Measurements from ENCODE around the gene ZNF649.

ZNF649 gene

DNA sequence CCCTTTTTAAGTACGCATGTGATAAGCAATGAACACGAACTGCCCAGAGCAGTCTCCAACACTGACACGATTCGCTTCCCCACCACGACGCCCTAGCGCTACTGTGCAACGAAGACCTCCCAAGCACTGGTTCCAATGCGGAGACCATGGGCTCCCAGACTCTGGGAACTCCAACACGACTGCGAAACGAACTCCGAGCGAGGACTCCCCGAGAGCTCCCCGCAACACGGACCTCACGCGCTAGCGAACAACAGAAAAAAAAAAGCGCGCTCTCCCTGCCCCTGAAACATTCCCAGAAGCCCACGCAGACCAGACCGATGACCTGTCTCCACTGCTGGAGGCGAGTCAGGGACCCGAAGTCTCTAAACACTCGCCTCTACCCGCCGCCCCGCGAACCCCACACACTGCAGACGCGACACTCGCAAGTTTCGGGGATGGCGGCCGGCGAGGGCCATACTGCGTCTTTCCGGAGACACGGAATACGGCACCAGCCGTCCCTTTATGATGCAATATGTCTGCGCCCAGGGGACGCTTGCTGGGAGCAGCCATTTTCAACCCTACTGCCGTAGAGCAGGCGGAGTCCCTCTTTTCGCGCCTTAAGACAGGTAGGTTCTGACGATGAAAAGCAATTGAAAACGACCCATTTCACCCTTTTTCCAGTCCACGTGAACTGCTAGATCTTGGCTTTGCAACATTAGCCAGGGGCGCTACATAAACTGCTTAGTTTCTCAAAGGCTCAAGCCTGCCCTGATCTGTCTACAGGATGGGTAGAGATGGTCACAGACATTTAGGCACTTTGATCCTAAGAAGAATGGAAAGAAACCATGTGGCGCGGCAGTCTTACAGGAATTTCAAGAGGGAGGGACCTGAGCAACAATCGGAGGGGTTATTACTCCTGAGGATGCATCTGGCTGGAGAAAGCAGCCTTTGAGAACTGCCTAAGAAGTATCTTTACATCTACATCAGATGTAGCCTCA lies 17.0 kb downstream of the ZNF649 start, which contains the start of gene ZNF577:
ZNF577 (minus strand) TSS at position 430 of the 977 bp plus-strand sequence. CDS start 7,569 bp downstream, outside the sequence.
- DNase-seq (ENCODE audit: low spot score): peak; percentile 71

DNA sequence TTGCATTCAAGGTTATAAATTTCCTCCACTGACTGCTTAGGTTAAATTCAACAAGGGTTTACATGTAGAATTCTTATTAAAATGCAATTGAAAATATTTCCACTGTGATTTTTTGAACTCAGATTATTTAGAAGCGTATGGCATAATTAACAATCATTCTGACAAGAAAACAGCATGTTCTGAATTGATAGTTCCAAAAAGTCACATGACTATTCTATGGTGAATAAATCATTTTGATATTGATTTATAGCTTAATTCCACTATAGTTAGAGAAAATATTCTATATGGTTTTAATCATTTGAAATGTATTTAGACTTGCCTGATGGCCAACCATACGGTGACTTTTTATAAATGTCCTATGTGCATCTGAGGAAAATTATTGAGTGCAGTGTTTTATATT lies 20.1 kb downstream of the ZNF649 start:
- DNase-seq (ENCODE audit: low spot score): no peak

DNA sequence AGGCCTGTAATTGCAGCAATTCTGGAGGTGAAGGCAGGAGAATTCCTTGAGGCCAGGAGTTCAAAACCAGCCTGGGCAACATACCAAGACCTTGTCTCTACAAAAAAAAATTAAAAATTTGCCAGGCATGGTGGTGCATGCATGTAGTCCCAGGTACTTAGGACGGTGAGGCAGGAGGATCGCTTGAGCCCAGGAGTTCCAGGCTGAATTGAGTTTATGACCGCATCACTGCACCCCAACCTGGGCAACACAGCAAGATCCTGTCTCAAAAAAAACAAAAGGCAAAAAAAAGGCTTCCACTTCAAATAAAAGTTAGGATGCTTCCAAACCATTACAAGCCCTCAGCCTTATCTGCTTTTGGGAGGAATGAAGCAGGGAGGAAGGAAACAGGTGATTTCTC lies 22.3 kb downstream of the ZNF649 start:
- DNase-seq (ENCODE audit: low spot score): no peak

DNA sequence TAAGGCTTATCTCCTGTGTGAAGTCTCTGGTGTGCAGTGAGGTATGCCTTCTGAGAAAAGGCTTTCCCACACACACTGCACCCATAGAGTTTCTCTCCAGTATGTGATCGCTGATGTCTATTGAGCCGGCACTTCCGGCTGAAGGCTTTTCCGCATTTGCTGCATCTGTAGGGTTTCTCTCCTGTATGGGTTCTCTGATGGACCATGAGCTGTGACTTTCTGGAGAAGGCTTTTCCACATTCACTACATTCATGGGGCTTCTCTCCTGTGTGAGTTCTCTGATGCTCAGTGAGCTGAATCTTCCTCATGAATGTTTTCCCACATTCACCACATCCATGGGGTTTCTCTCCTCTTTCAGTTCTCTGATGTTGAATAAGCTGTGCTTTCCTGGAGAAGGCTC lies 31.7 kb downstream of the ZNF649 start:
- DNase-seq (ENCODE audit: low spot score): no peak

DNA sequence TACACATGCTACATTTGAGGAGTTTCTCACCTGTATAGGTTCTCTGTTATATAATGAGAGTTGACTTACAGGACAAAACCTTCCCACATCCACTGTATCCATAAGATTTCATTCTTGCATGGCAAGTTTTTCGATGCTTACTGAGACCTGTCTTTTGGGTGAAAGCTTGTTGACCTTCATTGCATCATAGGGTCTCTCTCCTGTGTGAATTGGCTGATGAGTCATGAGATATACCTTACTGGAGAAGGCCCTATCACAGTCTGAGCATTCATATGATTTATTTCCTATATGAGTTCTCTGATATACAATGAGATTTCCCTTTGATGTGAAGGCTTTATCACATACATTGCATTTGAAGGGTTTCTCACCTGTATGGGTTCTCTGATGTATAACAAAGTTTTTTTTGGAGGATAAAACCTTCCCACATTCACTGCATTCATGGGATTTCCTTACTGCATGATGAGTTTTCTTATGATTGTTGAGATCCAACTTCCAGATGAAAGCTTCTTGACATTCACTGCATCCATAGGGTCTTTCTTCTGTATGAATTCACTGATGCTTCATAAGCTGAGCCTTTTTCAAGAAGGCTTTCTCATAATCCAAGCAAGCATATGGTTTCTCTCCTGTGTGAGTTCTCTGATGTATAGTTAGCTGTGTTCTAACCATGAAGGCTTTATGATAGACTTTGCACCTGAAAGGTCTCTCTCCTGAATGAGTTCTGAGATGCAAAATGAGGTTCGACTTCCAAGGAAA lies 42.8 kb downstream of the ZNF649 start:
- DNase-seq (ENCODE audit: low spot score): no peak
